Measurements from ENCODE around the gene ABCA8.
"Not testable (repeated sequence)": the region's sequence is repeated elsewhere in the genome, so short reads cannot be mapped to it uniquely, and the experiment has no call there.

ABCA8 gene

DNA sequence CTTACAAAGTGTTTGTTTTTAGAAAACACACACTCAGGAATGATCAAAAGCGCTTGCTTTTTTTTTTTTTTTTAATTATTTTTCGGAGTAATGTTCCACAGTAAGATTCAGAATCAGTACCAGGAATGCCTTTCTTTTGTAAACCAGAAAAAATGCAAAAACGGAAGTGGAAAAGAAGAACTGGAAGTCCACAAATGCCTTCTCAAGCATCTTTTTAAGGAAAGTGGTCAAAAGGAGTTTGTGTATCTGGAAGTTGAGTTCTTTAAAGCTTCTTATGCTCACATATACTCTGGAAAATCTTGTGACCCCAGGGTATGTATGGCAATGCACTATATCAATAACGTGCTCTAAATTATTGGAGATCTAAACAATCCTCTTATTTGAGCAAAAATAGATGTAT, 126.0 kb downstream of the ABCA8 start:
- no peak for DNase-seq (ENCODE audit: low spot score)

- no peak for DNase-seq (ENCODE audit: low spot score)
Measured at GRCh38 chr17:68824707-68825106, 130.5 kb downstream of the ABCA8 start.

- not testable (repeated sequence) for DNase-seq (ENCODE audit: low spot score)
Measured at GRCh38 chr17:68824185-68824584, 131.0 kb downstream of the ABCA8 start.

DNA sequence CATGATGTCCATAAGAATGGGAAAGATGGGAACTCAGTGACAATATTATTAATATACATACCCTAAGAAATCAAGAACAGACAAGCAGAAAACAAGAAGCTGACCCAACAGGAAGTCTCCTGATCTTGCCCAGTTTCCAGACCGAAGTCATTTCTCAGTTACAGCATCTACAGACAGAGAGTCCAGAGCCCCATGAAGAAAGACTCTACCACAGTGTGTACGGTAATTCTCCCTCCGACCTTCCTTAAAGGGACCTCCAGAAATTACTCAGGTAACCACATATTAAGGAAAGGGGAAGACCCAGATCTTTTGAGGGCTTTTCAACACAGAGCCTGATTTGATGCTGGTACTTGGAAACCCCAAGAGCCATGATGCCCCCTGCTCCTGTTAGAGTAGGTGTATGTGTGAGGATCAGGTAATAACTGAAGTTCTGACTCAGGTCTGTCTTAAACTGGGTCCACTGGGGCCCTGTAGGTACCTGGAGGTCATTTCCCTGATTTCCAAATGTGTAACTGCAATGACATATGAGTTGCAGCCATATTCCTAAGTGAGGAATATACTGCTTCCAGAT, 132.4 kb downstream of the ABCA8 start:
- no peak for DNase-seq (ENCODE audit: low spot score)

GRCh38 chr17:68821860-68822696, 133.1 kb downstream of the ABCA8 start:
- peak; percentile 98 for DNase-seq (ENCODE audit: low spot score)

- peak; percentile 21 for DNase-seq (ENCODE audit: low spot score)
Measured at GRCh38 chr17:68820825-68821481, 134.2 kb downstream of the ABCA8 start.

- no peak for DNase-seq (ENCODE audit: low spot score)
Measured at GRCh38 chr17:68820476-68820824, 134.7 kb downstream of the ABCA8 start.

DNA sequence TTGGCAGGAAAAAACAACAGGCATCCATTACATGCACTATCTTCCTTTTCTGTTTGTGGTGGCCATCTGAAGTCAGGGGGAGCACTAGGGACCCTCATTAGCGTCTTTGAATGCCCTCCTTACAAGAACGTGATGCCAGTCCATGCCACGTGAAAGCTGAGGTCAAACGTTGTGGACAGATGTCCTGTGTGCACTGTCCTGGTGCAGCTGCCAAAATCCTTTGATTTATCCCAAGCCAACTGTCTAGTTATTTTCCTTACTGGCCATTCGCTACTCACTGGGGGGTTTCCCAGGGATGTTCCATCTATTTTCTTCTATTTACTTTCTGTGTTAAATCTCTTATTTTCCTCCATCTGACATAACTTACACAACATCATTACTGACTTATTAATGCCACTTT, 135.7 kb downstream of the ABCA8 start:
- no peak for DNase-seq (ENCODE audit: low spot score)

Measured in SW480 (cell line).